Measurements from ENCODE around the gene EML4. TPM values are rescaled to one million over a fixed set of nuclear protein-coding genes. Genes with fewer than 3 reads are reported as not detected.
"Not testable (repeated sequence)": the region's sequence is repeated elsewhere in the genome, so short reads cannot be mapped to it uniquely, and the experiment has no call there.

The EML4 gene
- total RNA-seq, 1 experiment from 2014 or later, result 31.2 TPM

GRCh38 chr2:42371611-42372473 is 202.7 kb downstream of the EML4 start:
- no peak overlapping the region for H3K27ac Mint-ChIP-seq (ENCODE audit: low read depth, unreplicated experiment)
- intact Hi-C loops (cut with micrococcal nuclease), result no loop called here
- ChIA-PET CTCF (interaction anchor here (0.6 to 2.2 kb wide), 2 partner anchors 10 to 14 kb away, joined by 3 to 9 read pairs; no protein-coding TSS in a partner anchor), POLR2A (interaction anchor here (1.6 to 2.8 kb wide), 2 partner anchors 10 to 43 kb away, joined by 6 to 25 read pairs; partner anchors contain the start of gene COX7A2L)
- peaks cover 14% of the 10 kb centered on the region for H3K4me1 Mint-ChIP-seq (ENCODE audit: insufficient read depth, unreplicated experiment)
- no peaks in the 10 kb centered on the region for H3K27me3 Mint-ChIP-seq (ENCODE audit: insufficient read depth, unreplicated experiment)
- no TSS peak for BruUV-seq (replicated peaks)
- peak overlapping the region; percentile 11 for H3K4me3 Mint-ChIP-seq (ENCODE audit: unreplicated experiment)
- H3K36me3 Mint-ChIP-seq (ENCODE audit: insufficient read depth, unreplicated experiment), result no peaks in the 10 kb centered on the region
- peak; percentile 21 for DNase-seq (ENCODE audit: unreplicated experiment)
- no peaks in the 10 kb centered on the region for H3K9me3 Mint-ChIP-seq (ENCODE audit: unreplicated experiment)
- no peak for TF ChIP-seq CTCF (IDR thresholded peaks at IDR 0.05; ENCODE audit: unreplicated experiment)

GRCh38 chr2:42372474-42373200 is 203.5 kb downstream of the EML4 start:
- Mint-ChIP-seq H3K4me1 (ENCODE audit: insufficient read depth, unreplicated experiment) (peaks cover 13% of the 10 kb centered on the region), H3K27ac (ENCODE audit: low read depth, unreplicated experiment) (no peak overlapping the region), H3K9me3 (ENCODE audit: unreplicated experiment) (no peaks in the 10 kb centered on the region), H3K36me3 (ENCODE audit: insufficient read depth, unreplicated experiment) (no peaks in the 10 kb centered on the region), H3K4me3 (ENCODE audit: unreplicated experiment) (no peak overlapping the region), H3K27me3 (ENCODE audit: insufficient read depth, unreplicated experiment) (no peaks in the 10 kb centered on the region)
- BruUV-seq (replicated peaks), result no TSS peak
- DNase-seq (ENCODE audit: unreplicated experiment), result no peak
- intact Hi-C loops (cut with micrococcal nuclease), result no loop called here
- CTCF ChIA-PET, result interaction anchor here (0.6 to 2.2 kb wide), 5 partner anchors 10 to 278 kb away, joined by 3 to 9 read pairs (median 3); no protein-coding TSS in a partner anchor
- TF ChIP-seq CTCF (IDR thresholded peaks at IDR 0.05; ENCODE audit: unreplicated experiment), result no peak
- POLR2A ChIA-PET, result interaction anchor here (1.6 to 2.8 kb wide), 2 partner anchors 11 to 44 kb away, joined by 6 to 25 read pairs; partner anchors contain the start of gene COX7A2L

GRCh38 chr2:42376758-42377157 is 207.6 kb downstream of the EML4 start:
- BruUV-seq (replicated peaks), result no TSS peak
- TF ChIP-seq CTCF (IDR thresholded peaks at IDR 0.05; ENCODE audit: unreplicated experiment), result no peak
- Mint-ChIP-seq H3K36me3 (ENCODE audit: insufficient read depth, unreplicated experiment) (no peaks in the 10 kb centered on the region), H3K4me3 (ENCODE audit: unreplicated experiment) (no peak overlapping the region), H3K9me3 (ENCODE audit: unreplicated experiment) (no peaks in the 10 kb centered on the region), H3K27me3 (ENCODE audit: insufficient read depth, unreplicated experiment) (no peaks in the 10 kb centered on the region), H3K4me1 (ENCODE audit: insufficient read depth, unreplicated experiment) (no peaks in the 10 kb centered on the region), H3K27ac (ENCODE audit: low read depth, unreplicated experiment) (no peak overlapping the region)
- POLR2A ChIA-PET, result no interaction called here
- DNase-seq (ENCODE audit: unreplicated experiment), result no peak
- CTCF ChIA-PET, result no interaction called here
- intact Hi-C loops (cut with micrococcal nuclease), result no loop called here

GRCh38 chr2:42378415-42378814 is 209.3 kb downstream of the EML4 start:
- ChIA-PET POLR2A (interaction anchor here (1.5 kb wide), 1 partner anchor 10 kb away, joined by 3 read pairs; no protein-coding TSS in a partner anchor), CTCF (interaction anchor here (0.7 kb wide), 1 partner anchor 82 kb away, joined by 3 read pairs; no protein-coding TSS in a partner anchor)
- TF ChIP-seq CTCF (IDR thresholded peaks at IDR 0.05; ENCODE audit: unreplicated experiment), result no peak
- BruUV-seq (replicated peaks), result no TSS peak
- intact Hi-C loops (cut with micrococcal nuclease), result no loop called here
- Mint-ChIP-seq H3K4me1 (ENCODE audit: insufficient read depth, unreplicated experiment) (no peaks in the 10 kb centered on the region), H3K27me3 (ENCODE audit: insufficient read depth, unreplicated experiment) (no peaks in the 10 kb centered on the region), H3K4me3 (ENCODE audit: unreplicated experiment) (no peak overlapping the region), H3K36me3 (ENCODE audit: insufficient read depth, unreplicated experiment) (no peaks in the 10 kb centered on the region), H3K27ac (ENCODE audit: low read depth, unreplicated experiment) (no peak overlapping the region), H3K9me3 (ENCODE audit: unreplicated experiment) (no peaks in the 10 kb centered on the region)
- DNase-seq (ENCODE audit: unreplicated experiment), result no peak

- intact Hi-C loops (cut with micrococcal nuclease); POLR2A ChIA-PET; H3K4me1 Mint-ChIP-seq (ENCODE audit: insufficient read depth, unreplicated experiment); BruUV-seq (replicated peaks); H3K4me3 Mint-ChIP-seq (ENCODE audit: unreplicated experiment); DNase-seq (ENCODE audit: unreplicated experiment); H3K9me3 Mint-ChIP-seq (ENCODE audit: unreplicated experiment); H3K36me3 Mint-ChIP-seq (ENCODE audit: insufficient read depth, unreplicated experiment); H3K27me3 Mint-ChIP-seq (ENCODE audit: insufficient read depth, unreplicated experiment); CTCF ChIA-PET; H3K27ac Mint-ChIP-seq (ENCODE audit: low read depth, unreplicated experiment): not testable (repeated sequence)
These were observed 210.9 kb downstream of the EML4 start for GRCh38 chr2:42380026-42380425.

All from MCF 10A (cell line).